Measurements from ENCODE around the gene IGF1R.

IGF1R gene

GRCh38 chr15:98698792-98699191 is 50.5 kb downstream of the IGF1R start:
- Histone ChIP-seq H3K27ac (no peak overlapping the region), H3K27me3 (ENCODE audit: insufficient read depth, low read depth) (no peaks in the 10 kb centered on the region), H4K20me1 (ENCODE audit: insufficient read depth) (peaks cover 10% of the 10 kb centered on the region; the same call in 1 of the 2 replicates), H3K4me1 (ENCODE audit: low read depth, poor library complexity, severe bottlenecking) (peaks cover 33% of the 10 kb centered on the region), H3K36me3 (ENCODE audit: insufficient read depth) (no peaks in the 10 kb centered on the region), H3K4me3 (IDR thresholded peaks at IDR 0.05; ENCODE audit: insufficient read depth, low read depth, low read length) (no peak overlapping the region), H3K9ac (no peak overlapping the region), H3K4me2 (no peak overlapping the region), H3K79me2 (ENCODE audit: insufficient read depth, low read depth) (peaks cover 88% of the 10 kb centered on the region), H2AFZ (ENCODE audit: low read depth) (no peak overlapping the region)
- no peak for TF ChIP-seq CTCF (conservative IDR thresholded peaks at IDR 0.05; ENCODE audit: low read depth, low read length)

- H3K9ac ChIP-seq: no peak overlapping the region
- no peak overlapping the region for H2AFZ ChIP-seq (ENCODE audit: low read depth)
- H3K27me3 ChIP-seq (ENCODE audit: insufficient read depth, low read depth): no peaks in the 10 kb centered on the region
- no peak for TF ChIP-seq CTCF (conservative IDR thresholded peaks at IDR 0.05; ENCODE audit: low read depth, low read length)
- H3K79me2 ChIP-seq (ENCODE audit: insufficient read depth, low read depth): peaks cover 87% of the 10 kb centered on the region
- no peak overlapping the region for H3K4me2 ChIP-seq
- H3K36me3 ChIP-seq (ENCODE audit: insufficient read depth): no peaks in the 10 kb centered on the region
- H3K4me3 ChIP-seq (IDR thresholded peaks at IDR 0.05; ENCODE audit: insufficient read depth, low read depth, low read length): no peak overlapping the region
- peaks cover 8% of the 10 kb centered on the region; the same call in 1 of the 2 replicates for H4K20me1 ChIP-seq (ENCODE audit: insufficient read depth)
- H3K4me1 ChIP-seq (ENCODE audit: low read depth, poor library complexity, severe bottlenecking): peaks cover 33% of the 10 kb centered on the region
- no peak overlapping the region for H3K27ac ChIP-seq
Measured at GRCh38 chr15:98699591-98700424, 51.5 kb downstream of the IGF1R start.

- H3K27ac ChIP-seq: no peak overlapping the region
- H3K79me2 ChIP-seq (ENCODE audit: insufficient read depth, low read depth): peaks cover 87% of the 10 kb centered on the region
- H2AFZ ChIP-seq (ENCODE audit: low read depth): no peak overlapping the region
Measured at GRCh38 chr15:98700519-98700918, 52.2 kb downstream of the IGF1R start.

GRCh38 chr15:98703126-98703685 is 54.9 kb downstream of the IGF1R start:
- peaks cover 33% of the 10 kb centered on the region for H3K4me1 ChIP-seq (ENCODE audit: low read depth, poor library complexity, severe bottlenecking)
- no peak overlapping the region for H3K9ac ChIP-seq
- TF ChIP-seq CTCF (conservative IDR thresholded peaks at IDR 0.05; ENCODE audit: low read depth, low read length): no peak
- H3K36me3 ChIP-seq (ENCODE audit: insufficient read depth): no peaks in the 10 kb centered on the region
- H2AFZ ChIP-seq (ENCODE audit: low read depth): no peak overlapping the region
- no peak overlapping the region for H3K27ac ChIP-seq
- H3K79me2 ChIP-seq (ENCODE audit: insufficient read depth, low read depth): peaks cover 82% of the 10 kb centered on the region
- H3K4me2 ChIP-seq: no peak overlapping the region
- H4K20me1 ChIP-seq (ENCODE audit: insufficient read depth): peaks cover 8% of the 10 kb centered on the region; the same call in 1 of the 2 replicates
- H3K4me3 ChIP-seq (IDR thresholded peaks at IDR 0.05; ENCODE audit: insufficient read depth, low read depth, low read length): no peak overlapping the region
- no peaks in the 10 kb centered on the region for H3K27me3 ChIP-seq (ENCODE audit: insufficient read depth, low read depth)

More at GRCh38 chr15:98700519-98700918, 52.2 kb downstream of the IGF1R start:
- Histone ChIP-seq H3K4me1 (ENCODE audit: low read depth, poor library complexity, severe bottlenecking) (peaks cover 33% of the 10 kb centered on the region), H3K27me3 (ENCODE audit: insufficient read depth, low read depth) (no peaks in the 10 kb centered on the region), H4K20me1 (ENCODE audit: insufficient read depth) (peaks cover 8% of the 10 kb centered on the region; the same call in 1 of the 2 replicates), H3K4me2 (no peak overlapping the region), H3K4me3 (IDR thresholded peaks at IDR 0.05; ENCODE audit: insufficient read depth, low read depth, low read length) (no peak overlapping the region), H3K36me3 (ENCODE audit: insufficient read depth) (no peaks in the 10 kb centered on the region), H3K9ac (no peak overlapping the region)
- TF ChIP-seq CTCF (conservative IDR thresholded peaks at IDR 0.05; ENCODE audit: low read depth, low read length): no peak

Data from KMS-11 (cell line).